Astrocyte (in vitro differentiated cells and primary cell): ENCODE measurements around the gene FAM3D. TPM values are rescaled to one million over a fixed set of nuclear protein-coding genes. Genes with fewer than 3 reads are reported as not detected.

Source experiments
- DNase-seq: peaks from one replicate; pipeline ENCODE4 v3.0.0-alpha.2; 2010; ENCODE audit warnings: low read depth
- FAIRE-seq: peaks from 2 replicates; lab custom pipeline; 2011; peaks lifted over from hg19 to GRCh38; lab: Jason Lieb, UNC
- H2AFZ ChIP-seq: 2 replicates; pipeline ENCODE4 v1.6.0; 2012; ENCODE audit warnings: low read depth, low read length, inconsistent platforms
- H3K27ac ChIP-seq: 2 replicates; pipeline ENCODE4 v1.5.1; 2011; ENCODE audit warnings: low read depth, low read length, inconsistent platforms
- H3K27me3 ChIP-seq: 2 replicates; pipeline ENCODE4 v1.6.0; 2011; ENCODE audit warnings: low read length, inconsistent platforms; ENCODE audit not compliant: insufficient read depth
- H3K36me3 ChIP-seq: 2 replicates; pipeline ENCODE4 v1.5.1; 2011; ENCODE audit warnings: low read length, inconsistent platforms; ENCODE audit not compliant: insufficient read depth
- H3K4me1 ChIP-seq: 2 replicates; pipeline ENCODE4 v1.5.1; 2011; ENCODE audit warnings: low read length, inconsistent platforms; ENCODE audit not compliant: insufficient read depth
- H3K4me2 ChIP-seq: 2 replicates; pipeline ENCODE4 v1.6.0; 2012; ENCODE audit warnings: low read length, inconsistent platforms
- H3K4me3 ChIP-seq: 2 replicates; pipeline ENCODE4 v1.5.1; 2011; ENCODE audit warnings: low read depth, mild to moderate bottlenecking, low read length, inconsistent platforms; ENCODE audit not compliant: insufficient read depth
- H3K79me2 ChIP-seq: 2 replicates; pipeline ENCODE4 v1.6.0; 2012; ENCODE audit warnings: mild to moderate bottlenecking, low read length, inconsistent platforms; ENCODE audit not compliant: insufficient read depth
- H3K9ac ChIP-seq: 2 replicates; pipeline ENCODE4 v1.6.0; 2012; ENCODE audit warnings: mild to moderate bottlenecking, low read length, inconsistent platforms
- H3K9me3 ChIP-seq: 2 replicates; pipeline ENCODE4 v1.5.1; 2012; ENCODE audit warnings: low read depth, mild to moderate bottlenecking, low read length, inconsistent platforms; ENCODE audit not compliant: insufficient read depth
- H4K20me1 ChIP-seq: 2 replicates; pipeline ENCODE4 v1.6.0; 2012; ENCODE audit warnings: low read length, inconsistent platforms; ENCODE audit not compliant: insufficient read depth
- H3K27ac Mint-ChIP-seq: one replicate; pipeline ENCODE4 v1.8.0; 2021; ENCODE audit warnings: mild to moderate bottlenecking, mixed read lengths; ENCODE audit not compliant: unreplicated experiment
- H3K27me3 Mint-ChIP-seq: one replicate; pipeline ENCODE4 v1.8.0; 2021; ENCODE audit warnings: low read depth, mixed read lengths; ENCODE audit not compliant: unreplicated experiment
- H3K36me3 Mint-ChIP-seq: one replicate; pipeline ENCODE4 v1.8.0; 2021; ENCODE audit warnings: low read depth, mixed read lengths; ENCODE audit not compliant: unreplicated experiment
- H3K4me1 Mint-ChIP-seq: one replicate; pipeline ENCODE4 v1.8.0; 2021; ENCODE audit warnings: low read depth, mixed read lengths; ENCODE audit not compliant: unreplicated experiment
- H3K4me3 Mint-ChIP-seq: one replicate; pipeline ENCODE4 v1.8.0; 2021; ENCODE audit warnings: mild to moderate bottlenecking, moderate library complexity, mixed read lengths; ENCODE audit not compliant: unreplicated experiment
- H3K9me3 Mint-ChIP-seq: one replicate; pipeline ENCODE4 v1.8.0; 2021; ENCODE audit warnings: mild to moderate bottlenecking, mixed read lengths; ENCODE audit not compliant: unreplicated experiment
- CTCF ChIP-seq: IDR thresholded peaks from 2 replicates; pipeline ENCODE4 v1.5.1; 2011; ENCODE audit warnings: low read depth, mild to moderate bottlenecking, inconsistent platforms, low read length, moderate library complexity; ENCODE audit not compliant: insufficient read depth
- EZH2 ChIP-seq: IDR thresholded peaks from 2 replicates; pipeline ENCODE4 v1.6.1; 2012; ENCODE audit warnings: mild to moderate bottlenecking, low read length, inconsistent platforms; ENCODE audit not compliant: insufficient read depth
- total RNA-seq: library from RNA; stranded (reverse); gene quantifications from 2 replicates; pipeline ENCODE4 v1.2.1, GENCODE V29; 2021

FAM3D gene
- total RNA-seq, 1 donor from 2014 or later = not detected

GRCh38 chr3:58622892-58623291 lies 43.7 kb downstream of the FAM3D start:
- Histone ChIP-seq H3K9ac (no peak overlapping the region), H3K4me2 (no peak overlapping the region), H2AFZ (no peak overlapping the region), H3K4me1 (no peaks in the 10 kb centered on the region), H3K9me3 (no peaks in the 10 kb centered on the region), H3K36me3 (no peaks in the 10 kb centered on the region), H3K79me2 (no peaks in the 10 kb centered on the region), H3K27me3 (peaks cover 4% of the 10 kb centered on the region), H3K27ac (no peak overlapping the region), H3K4me3 (no peak overlapping the region), H4K20me1 (no peaks in the 10 kb centered on the region)
- peaks cover 6% of the 10 kb centered on the region for H3K9me3 Mint-ChIP-seq
- peaks cover 43% of the 10 kb centered on the region for H3K27me3 Mint-ChIP-seq
- no peak for DNase-seq
- H3K36me3 Mint-ChIP-seq = no peaks in the 10 kb centered on the region
- TF ChIP-seq EZH2 = no peak
- no peak for TF ChIP-seq CTCF
- no peak for FAIRE-seq
- H3K4me1 Mint-ChIP-seq = peaks cover 7% of the 10 kb centered on the region
- no peak overlapping the region for H3K27ac Mint-ChIP-seq
- no peak overlapping the region for H3K4me3 Mint-ChIP-seq

DNA sequence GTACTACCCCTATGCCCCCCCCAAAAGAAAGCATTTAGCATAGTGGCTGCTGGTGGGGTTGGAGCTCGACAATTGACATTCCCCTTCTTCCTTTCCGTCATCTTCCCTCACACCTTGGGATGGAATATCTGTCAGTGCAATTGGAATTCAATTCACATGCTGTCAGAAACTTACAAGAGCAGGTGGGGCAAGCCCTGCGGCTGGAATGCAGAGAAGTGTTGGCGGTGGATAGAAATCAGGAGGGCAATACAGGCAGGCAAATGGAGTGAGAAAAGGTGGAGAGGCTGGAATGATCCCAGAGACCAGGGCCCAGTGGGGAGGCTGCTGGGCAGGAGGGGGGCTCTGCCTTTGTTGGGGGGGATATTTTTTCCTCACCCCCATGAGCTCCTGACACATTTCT lies 44.1 kb downstream of the FAM3D start:
- Mint-ChIP-seq H3K9me3 (peaks cover 6% of the 10 kb centered on the region), H3K36me3 (no peaks in the 10 kb centered on the region), H3K27me3 (peaks cover 41% of the 10 kb centered on the region), H3K27ac (no peak overlapping the region), H3K4me3 (no peak overlapping the region), H3K4me1 (peaks cover 7% of the 10 kb centered on the region)
- H2AFZ ChIP-seq = no peak overlapping the region
- no peaks in the 10 kb centered on the region for H3K9me3 ChIP-seq
- DNase-seq (no peak), FAIRE-seq (no peak)
- no peak overlapping the region for H3K9ac ChIP-seq
- no peak overlapping the region for H3K4me2 ChIP-seq
- H3K36me3 ChIP-seq = no peaks in the 10 kb centered on the region
- H3K27ac ChIP-seq = no peak overlapping the region
- no peak for TF ChIP-seq CTCF
- TF ChIP-seq EZH2 = no peak
- H3K79me2 ChIP-seq = no peaks in the 10 kb centered on the region
- no peaks in the 10 kb centered on the region for H3K4me1 ChIP-seq
- peaks cover 4% of the 10 kb centered on the region for H3K27me3 ChIP-seq
- no peak overlapping the region for H3K4me3 ChIP-seq
- H4K20me1 ChIP-seq = no peaks in the 10 kb centered on the region

DNA sequence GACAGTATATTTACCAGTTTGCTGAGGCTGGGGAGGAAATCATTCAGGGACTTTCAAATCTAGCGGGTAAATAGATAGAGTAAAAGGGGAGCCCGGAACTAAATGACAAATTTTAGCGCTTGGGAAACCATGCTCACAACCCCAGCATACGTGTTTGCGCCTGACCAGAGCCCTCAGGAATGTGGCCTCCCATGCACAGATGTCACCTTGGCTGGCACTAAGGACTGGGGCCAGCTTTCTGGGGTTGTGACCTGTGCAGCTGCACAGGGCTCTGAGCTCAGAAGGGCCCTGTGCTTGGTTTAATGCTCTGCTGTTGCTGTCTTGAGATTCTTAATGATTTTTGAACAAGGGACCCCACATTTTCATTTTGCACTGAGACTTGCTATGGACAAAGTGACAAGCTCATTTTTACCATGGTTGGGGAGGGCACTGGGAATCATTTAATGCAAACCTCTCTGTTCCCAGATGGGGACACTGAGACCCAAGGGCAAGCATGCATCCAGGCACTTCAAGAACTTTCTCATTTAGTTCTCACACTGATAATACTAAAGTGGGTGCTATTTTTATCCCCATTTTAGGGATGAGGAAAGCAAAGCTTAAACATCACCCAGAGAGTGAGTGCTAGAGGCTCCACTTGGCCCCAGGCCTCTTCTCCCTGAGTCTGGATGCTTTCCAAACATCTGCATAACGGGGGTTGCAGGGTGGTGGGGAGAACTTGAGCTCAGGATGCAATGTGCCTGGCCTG lies 45.3 kb downstream of the FAM3D start:
- no peaks in the 10 kb centered on the region for H3K36me3 ChIP-seq
- Mint-ChIP-seq H3K4me1 (peaks cover 7% of the 10 kb centered on the region), H3K27me3 (peaks cover 41% of the 10 kb centered on the region), H3K4me3 (no peak overlapping the region), H3K27ac (no peak overlapping the region), H3K9me3 (peaks cover 6% of the 10 kb centered on the region), H3K36me3 (no peaks in the 10 kb centered on the region)
- H3K4me3 ChIP-seq = no peak overlapping the region
- H3K9ac ChIP-seq = no peak overlapping the region
- H3K79me2 ChIP-seq = no peaks in the 10 kb centered on the region
- TF ChIP-seq EZH2 = no peak
- no peak for TF ChIP-seq CTCF
- no peaks in the 10 kb centered on the region for H3K9me3 ChIP-seq
- no peak overlapping the region for H3K4me2 ChIP-seq
- H3K27ac ChIP-seq = no peak overlapping the region
- no peaks in the 10 kb centered on the region for H3K4me1 ChIP-seq
- no peaks in the 10 kb centered on the region for H4K20me1 ChIP-seq
- DNase-seq = no peak
- peaks cover 4% of the 10 kb centered on the region for H3K27me3 ChIP-seq
- FAIRE-seq = no peak
- no peak overlapping the region for H2AFZ ChIP-seq
